ENCODE data around the gene GPR107.

GRCh38 chr9:130171226-130172148 lies 117.8 kb downstream of the GPR107 start:
- no peak for TF ChIP-seq CTCF (IDR thresholded peaks at IDR 0.05)
- no peak for TF ChIP-seq POLR2A (IDR thresholded peaks at IDR 0.05)

Data from esophagus squamous epithelium (tissue), 4 donors.